Mesothelial cell of epicardium (in vitro differentiated cells): ENCODE results near the gene STAG3. TPM values are rescaled to one million over a fixed set of nuclear protein-coding genes. Genes with fewer than 3 reads are reported as not detected.
"Not testable (repeated sequence)": the region's sequence is repeated elsewhere in the genome, so short reads cannot be mapped to it uniquely, and the experiment has no call there.

Experiments used
- DNase-seq, 2 experiments: peaks; one replicate each; pipeline ENCODE4 v3.0.0; 2021; ENCODE audit warnings: low spot score in 2 of 2; ENCODE audit not compliant: unreplicated experiment in 2 of 2
- H3K27ac Mint-ChIP-seq: 2 replicates; pipeline ENCODE4 v1.8.0; 2021; ENCODE audit warnings: mixed read lengths
- H3K27me3 Mint-ChIP-seq: 2 replicates; pipeline ENCODE4 v1.8.0; 2021; ENCODE audit warnings: low read depth, mixed read lengths
- H3K36me3 Mint-ChIP-seq: 2 replicates; pipeline ENCODE4 v1.8.0; 2021; ENCODE audit warnings: mixed read lengths
- H3K4me1 Mint-ChIP-seq: 2 replicates; pipeline ENCODE4 v1.8.0; 2021; ENCODE audit warnings: mixed read lengths
- H3K4me3 Mint-ChIP-seq: 2 replicates; pipeline ENCODE4 v1.8.0; 2021; ENCODE audit warnings: mild to moderate bottlenecking, moderate library complexity, mixed read lengths
- H3K9me3 Mint-ChIP-seq: 2 replicates; pipeline ENCODE4 v1.8.0; 2021; ENCODE audit warnings: mixed read lengths
- CTCF ChIP-seq: fragments of 200-600 bp; sonication (generic); IDR thresholded peaks from one replicate; pipeline ENCODE4 v1.5.0; 2021; ENCODE audit warnings: antibody characterized with exemption; ENCODE audit not compliant: unreplicated experiment
- total RNA-seq: library from RNA; stranded (reverse); gene quantifications from 3 replicates; pipeline ENCODE4 v1.2.1, GENCODE V29; 2021

The STAG3 gene
- total RNA-seq, 1 donor from 2014 or later = 0.94 TPM

- no peak for TF ChIP-seq CTCF
- Mint-ChIP-seq H3K4me3 (no peak overlapping the region), H3K4me1 (peaks cover 3% of the 10 kb centered on the region), H3K27ac (no peak overlapping the region), H3K9me3 (no peaks in the 10 kb centered on the region), H3K36me3 (no peaks in the 10 kb centered on the region), H3K27me3 (peaks cover 17% of the 10 kb centered on the region)
- no peak for DNase-seq
Observed at GRCh38 chr7:100185726-100186125, 8.0 kb downstream of the STAG3 start.

GRCh38 chr7:100189061-100189460 is 11.3 kb downstream of the STAG3 start:
- no peaks in the 10 kb centered on the region for H3K9me3 Mint-ChIP-seq
- no peak overlapping the region for H3K4me3 Mint-ChIP-seq
- H3K27me3 Mint-ChIP-seq = no peaks in the 10 kb centered on the region
- peak; percentile 25 for TF ChIP-seq CTCF
- DNase-seq = no peak
- H3K4me1 Mint-ChIP-seq = peaks cover 3% of the 10 kb centered on the region
- no peaks in the 10 kb centered on the region for H3K36me3 Mint-ChIP-seq
- no peak overlapping the region for H3K27ac Mint-ChIP-seq

- no peak for TF ChIP-seq CTCF
- Mint-ChIP-seq H3K9me3 (no peaks in the 10 kb centered on the region), H3K36me3 (no peaks in the 10 kb centered on the region), H3K27me3 (no peaks in the 10 kb centered on the region), H3K4me3 (no peak overlapping the region), H3K4me1 (peaks cover 3% of the 10 kb centered on the region), H3K27ac (no peak overlapping the region)
- DNase-seq = no peak
Observed at GRCh38 chr7:100190048-100190711, 12.5 kb downstream of the STAG3 start.

GRCh38 chr7:100191775-100192174 is 14.1 kb downstream of the STAG3 start:
- no peak for DNase-seq
- no peak for TF ChIP-seq CTCF
- H3K4me3 Mint-ChIP-seq = no peak overlapping the region
- H3K27me3 Mint-ChIP-seq = no peaks in the 10 kb centered on the region
- H3K27ac Mint-ChIP-seq = no peak overlapping the region
- H3K9me3 Mint-ChIP-seq = no peaks in the 10 kb centered on the region
- H3K36me3 Mint-ChIP-seq = no peaks in the 10 kb centered on the region
- H3K4me1 Mint-ChIP-seq = no peaks in the 10 kb centered on the region

GRCh38 chr7:100192281-100192862 is 14.7 kb downstream of the STAG3 start:
- not testable (repeated sequence) for DNase-seq, H3K36me3 Mint-ChIP-seq, H3K27ac Mint-ChIP-seq, H3K9me3 Mint-ChIP-seq, H3K4me3 Mint-ChIP-seq, H3K27me3 Mint-ChIP-seq, H3K4me1 Mint-ChIP-seq

GRCh38 chr7:100192969-100193368 is 15.3 kb downstream of the STAG3 start:
- DNase-seq = no peak
- H3K4me1 Mint-ChIP-seq = no peaks in the 10 kb centered on the region
- no peak overlapping the region for H3K4me3 Mint-ChIP-seq
- peaks cover 5% of the 10 kb centered on the region for H3K27me3 Mint-ChIP-seq
- H3K36me3 Mint-ChIP-seq = no peaks in the 10 kb centered on the region
- H3K27ac Mint-ChIP-seq = no peak overlapping the region
- TF ChIP-seq CTCF = no peak
- no peaks in the 10 kb centered on the region for H3K9me3 Mint-ChIP-seq
